Ureter (tissue), 1 donor: ENCODE data around the gene TTC28. TPM values are rescaled to one million over a fixed set of nuclear protein-coding genes. Genes with fewer than 3 reads are reported as not detected.

Source experiments
- DNase-seq: peaks from one replicate; pipeline ENCODE4 v3.0.0-alpha.2; 2020; ENCODE audit warnings: low spot score
- total RNA-seq: library from RNA; stranded (reverse); gene quantifications from one replicate; pipeline ENCODE4 v1.2.4, GENCODE V29; 2023
- donor health status: DM: yes; HTN: yes; CAD: no.

Gene TTC28
- total RNA-seq, 1 donor from 2014 or later = 56.8 TPM

DNA sequence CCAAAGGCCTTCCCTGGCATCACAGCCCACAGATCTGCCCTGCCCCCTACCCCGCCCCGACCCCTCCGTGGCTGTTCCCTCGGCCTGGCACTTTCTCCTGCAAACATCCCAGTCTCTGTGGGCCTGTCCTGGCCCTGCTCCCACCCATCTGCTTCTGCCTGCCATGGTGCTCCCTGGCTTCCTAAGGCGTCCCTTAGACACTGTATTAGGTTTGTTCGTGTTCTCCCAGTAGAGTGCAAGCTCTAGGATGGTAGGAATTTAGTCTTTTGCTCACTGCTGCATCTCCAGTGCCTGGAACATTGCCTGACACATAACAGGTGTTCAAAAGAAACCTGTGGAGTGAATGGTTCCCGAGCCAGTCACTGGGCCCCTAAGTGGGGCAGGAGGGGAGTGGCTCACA is 690.9 kb downstream of the TTC28 start:
- peak; percentile 32 for DNase-seq

DNA sequence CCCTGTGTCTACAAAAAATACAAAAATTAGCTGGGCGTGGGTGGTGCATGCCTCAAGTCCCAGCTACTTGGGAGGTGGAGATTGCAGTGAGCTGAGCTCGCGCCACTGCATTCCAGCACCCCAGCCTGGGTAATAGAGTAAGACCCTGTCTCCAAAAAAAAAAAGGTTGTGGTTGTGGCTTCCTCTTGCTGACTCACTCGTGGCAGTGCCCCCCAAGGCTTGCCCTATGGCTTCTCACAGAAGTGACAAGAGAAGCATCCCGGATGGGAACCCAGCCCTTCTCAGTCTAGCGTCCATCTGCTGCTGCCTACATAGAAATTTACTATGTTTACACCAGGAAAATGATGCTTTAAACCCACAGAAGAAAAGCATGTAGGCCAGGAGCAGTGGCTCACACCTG is 692.1 kb downstream of the TTC28 start:
- DNase-seq = peak; percentile 25

DNA sequence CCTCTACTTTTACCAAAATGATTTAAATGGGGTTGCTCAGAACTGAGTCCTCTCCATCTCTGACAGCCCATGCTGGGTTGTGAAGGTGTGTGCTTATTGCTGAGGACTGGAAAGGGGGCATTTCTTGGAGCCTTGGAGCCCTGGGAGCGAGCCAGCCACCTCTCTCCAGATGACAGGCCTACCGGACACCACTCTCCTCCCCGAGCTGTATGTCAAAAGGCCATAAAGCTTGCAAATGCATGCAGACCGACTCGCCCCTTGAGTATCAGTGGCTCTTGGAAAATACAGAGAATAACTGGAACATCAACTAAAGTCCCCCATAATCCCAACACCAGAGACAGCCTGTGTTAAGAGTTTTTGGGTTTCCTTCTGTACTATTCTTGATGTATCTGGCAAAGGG is 692.7 kb downstream of the TTC28 start:
- DNase-seq = no peak

DNA sequence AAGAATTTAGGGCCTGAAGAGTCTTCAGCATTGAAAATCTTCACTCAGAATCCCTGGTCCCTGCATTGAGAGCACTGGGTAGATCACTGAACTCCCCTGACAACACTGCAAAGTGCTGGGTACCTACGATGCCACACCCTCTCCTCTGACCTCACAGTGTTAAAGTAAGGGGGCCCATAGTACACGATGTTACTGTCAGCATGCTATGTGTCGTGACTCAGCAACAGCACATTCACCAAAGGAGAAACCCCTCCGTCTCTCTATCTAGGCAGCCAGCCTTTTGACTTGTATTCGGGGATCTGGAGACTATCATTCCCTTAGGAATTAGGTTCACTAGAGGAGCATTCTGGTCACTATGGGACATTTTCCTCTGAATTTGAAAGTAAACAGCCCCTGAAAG is 693.2 kb downstream of the TTC28 start:
- no peak for DNase-seq

DNA sequence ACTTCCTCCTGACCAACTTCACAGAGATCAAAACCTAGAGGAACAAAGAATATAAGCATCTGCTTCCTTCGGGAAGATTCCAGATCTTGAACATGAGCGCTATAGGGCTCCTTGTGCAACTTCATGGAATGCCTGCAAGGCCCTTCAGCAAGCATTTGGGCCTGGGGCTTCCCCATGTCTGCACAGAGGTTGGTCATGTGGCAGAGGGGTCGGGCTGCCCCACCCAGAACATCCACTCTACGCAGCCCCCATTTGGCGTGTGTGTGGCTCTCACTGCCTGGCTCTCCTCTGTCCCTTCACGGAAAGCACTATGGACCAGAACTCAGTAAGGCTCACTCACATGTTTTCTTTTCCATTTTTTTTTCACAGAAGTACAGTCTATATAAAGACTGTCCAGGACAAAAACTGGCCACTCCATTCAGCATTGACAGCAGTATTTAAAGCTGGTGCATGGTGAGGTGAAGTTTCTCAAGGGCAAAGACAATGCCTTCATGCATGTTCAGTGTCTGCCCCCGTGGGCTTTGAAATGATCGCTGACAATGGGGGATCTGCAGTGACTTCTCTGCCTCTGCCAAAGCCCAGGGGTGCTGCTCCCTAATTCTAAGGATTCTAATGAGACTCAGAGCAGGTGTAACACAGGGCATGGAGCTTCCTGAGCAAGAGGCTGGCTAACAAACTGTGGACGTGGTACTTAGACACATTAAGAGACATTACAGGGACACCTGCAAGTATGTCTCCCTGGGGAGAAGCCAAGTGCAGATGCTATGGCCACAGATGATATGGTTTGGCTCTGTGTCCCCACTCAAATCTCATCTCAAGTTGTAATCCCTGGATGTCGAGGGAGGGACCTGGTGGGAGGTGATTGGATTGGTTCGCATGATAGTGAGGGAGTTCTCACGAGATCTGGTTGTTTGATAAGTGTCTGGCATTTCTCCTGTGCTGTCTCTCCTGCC is 694.0 kb downstream of the TTC28 start:
- DNase-seq = no peak

DNA sequence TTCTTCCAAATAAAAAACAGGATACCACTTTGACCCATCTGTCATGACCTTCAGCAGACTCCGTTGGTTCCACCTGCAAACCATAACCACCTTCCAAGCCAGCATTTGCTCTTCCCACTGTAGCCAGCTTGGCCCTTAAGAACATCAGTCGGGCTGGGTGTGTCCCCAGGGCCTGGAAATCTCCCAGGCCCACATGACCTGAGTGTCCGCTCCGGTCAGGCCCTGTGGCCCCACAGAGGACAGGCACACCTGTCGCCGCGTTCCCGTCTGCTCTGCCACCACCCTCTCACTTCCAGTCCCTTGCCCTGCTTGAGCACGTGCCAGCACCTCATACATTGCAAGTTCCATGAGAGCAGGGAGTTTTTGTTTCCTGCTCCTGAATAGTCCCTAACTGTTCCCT is 694.9 kb downstream of the TTC28 start:
- no peak for DNase-seq

DNA sequence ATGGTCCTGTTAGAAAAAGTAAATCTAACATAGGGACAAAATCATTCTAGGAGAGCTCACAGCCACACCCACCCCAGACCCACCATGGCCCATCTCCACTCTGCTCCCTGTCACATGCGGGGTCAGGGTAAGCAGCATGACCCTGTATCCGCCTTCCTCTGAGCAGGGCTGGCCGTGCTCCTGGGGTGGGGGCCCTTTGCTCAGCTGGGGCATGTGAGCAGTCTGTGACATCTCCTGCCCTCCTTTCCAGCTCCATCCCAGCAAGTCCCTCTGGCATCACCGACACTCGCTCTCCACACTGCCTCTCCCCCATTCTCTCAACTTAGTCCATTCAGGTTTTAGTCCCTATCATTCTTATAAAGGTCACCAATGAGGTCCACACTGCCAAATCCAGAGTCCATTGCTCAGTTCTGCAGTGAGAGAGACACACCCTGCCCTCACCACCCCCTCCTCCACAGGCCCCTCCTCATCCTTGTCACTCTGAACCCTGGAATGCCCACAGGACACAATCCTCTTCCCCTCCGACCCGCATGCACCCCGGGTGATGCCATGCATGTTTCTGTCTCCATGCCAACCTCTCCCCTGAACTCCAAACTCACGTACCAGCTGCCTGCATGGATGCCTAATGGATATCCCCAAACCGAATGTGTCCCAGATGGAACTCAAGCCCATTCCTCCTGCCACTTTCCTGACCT is 695.5 kb downstream of the TTC28 start:
- DNase-seq = no peak

DNA sequence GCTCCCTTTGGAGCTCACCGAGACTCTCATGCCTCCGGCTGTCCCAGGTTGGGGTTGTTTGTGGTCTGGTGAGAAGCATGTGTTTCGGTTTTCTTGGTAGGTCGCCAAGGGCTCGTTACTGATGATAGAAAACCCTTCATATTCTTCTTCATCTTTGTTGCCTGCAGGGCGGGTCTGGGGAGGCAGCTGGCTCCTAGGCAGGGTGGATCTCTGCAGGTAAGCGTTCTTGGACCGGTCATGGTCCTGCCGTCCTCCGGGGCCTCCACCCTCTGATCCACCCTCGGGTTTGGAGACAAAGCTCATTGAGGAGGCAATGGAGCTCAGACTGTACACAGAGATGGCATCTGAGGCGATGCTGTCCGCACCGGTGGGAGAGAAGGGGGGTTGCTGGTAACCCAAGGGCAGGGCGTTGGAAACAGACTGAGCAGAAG is 696.3 kb downstream of the TTC28 start:
- DNase-seq = no peak

DNA sequence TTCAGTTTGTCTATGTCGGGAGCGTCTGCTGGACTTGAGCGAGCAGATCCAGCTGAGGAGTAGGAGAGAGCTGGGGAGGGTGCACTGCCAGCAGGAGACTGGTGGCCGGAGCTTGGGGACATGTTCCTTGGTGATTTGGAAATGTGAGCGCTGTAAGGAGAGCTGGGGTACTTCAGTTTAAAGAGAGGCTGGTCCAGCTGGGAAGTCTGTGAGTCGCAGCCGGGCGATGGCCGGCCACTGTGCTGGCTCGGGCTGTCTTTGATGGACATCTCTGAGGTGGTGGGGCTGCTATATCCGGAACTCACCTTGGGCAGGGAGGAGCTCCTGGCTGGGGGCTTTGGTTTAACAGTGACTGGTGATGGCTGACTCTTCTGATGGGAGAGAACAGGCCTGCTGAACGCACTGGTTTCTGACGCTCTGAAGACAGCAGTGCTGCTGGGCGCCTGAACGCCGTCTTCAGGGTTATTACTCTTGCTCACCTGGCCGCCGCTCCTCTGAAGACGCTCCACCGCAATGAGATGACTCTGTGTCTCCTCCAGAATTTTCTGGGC is 696.9 kb downstream of the TTC28 start:
- peak; percentile 32 for DNase-seq

DNA sequence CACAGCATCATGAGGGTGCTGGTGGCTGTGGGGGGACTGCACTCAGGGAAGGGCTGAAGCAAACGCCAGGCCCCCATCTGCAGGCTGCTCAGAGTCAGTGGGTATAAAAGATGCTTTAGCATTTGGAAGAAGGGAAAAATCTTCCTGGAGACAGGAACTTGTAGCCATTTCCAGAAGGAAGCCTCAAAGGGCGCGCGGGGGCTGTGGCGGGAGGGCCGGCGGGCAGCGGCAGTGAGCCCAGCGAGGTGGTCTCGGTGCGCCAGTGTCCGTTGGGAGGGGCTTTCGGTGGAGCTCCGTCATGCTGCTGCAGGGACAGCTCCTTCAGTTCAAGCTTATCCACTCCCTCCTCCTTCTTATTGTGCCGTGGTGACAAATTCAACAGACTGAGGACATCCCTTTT is 697.5 kb downstream of the TTC28 start:
- no peak for DNase-seq

DNA sequence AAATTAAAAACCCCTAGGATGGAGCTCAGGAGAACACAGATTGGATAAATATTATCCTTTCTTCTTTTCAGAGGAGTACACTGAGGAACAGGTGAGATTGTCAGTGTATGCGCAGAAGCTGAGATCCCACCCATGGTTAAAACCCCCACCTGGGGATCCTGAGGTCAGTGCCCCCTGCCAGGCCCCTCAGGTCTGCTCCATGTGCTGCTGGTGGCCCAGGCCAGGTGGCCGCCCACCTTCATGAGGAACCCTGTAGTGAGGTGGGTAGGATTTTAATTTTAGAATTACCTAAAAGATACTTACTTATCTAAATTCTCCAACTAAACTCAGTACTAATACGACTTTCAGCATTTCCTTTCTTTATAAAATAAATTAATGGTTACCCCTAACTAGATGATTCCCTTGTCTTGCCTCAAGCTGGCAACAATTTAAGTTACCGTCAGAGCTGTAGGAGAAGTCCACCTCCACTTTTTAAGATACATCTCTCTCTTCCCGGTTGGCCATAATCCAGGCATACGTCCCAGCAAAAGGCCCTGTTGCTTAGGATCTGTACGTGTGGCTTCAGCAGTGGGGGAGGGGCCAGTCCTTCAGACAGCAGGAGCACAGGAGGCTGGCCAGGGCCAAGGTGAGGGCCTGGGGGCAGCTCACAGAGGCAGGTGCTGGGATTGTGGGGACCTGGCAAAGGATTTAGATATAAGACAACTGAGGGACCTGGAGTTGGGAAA is 699.1 kb downstream of the TTC28 start:
- no peak for DNase-seq

DNA sequence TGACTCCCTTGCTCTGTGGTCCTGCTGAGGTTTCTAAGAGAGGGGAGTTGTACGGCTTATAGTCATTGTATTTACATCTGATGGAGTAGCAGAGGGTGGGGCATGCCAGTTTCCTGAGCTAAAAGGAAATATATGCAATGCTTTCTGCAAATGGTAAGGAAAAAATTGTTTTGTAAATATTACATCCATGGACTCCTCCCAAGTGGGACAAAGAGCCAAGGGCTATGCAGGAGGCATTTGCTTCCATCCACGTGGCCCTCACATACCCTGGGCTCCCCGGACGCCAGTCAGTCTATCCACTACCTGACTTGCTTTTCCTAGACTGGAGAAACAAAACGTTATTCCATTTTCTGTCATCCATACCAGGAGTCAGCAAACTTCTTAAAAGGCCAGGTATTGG is 700.8 kb downstream of the TTC28 start:
- DNase-seq = no peak

DNA sequence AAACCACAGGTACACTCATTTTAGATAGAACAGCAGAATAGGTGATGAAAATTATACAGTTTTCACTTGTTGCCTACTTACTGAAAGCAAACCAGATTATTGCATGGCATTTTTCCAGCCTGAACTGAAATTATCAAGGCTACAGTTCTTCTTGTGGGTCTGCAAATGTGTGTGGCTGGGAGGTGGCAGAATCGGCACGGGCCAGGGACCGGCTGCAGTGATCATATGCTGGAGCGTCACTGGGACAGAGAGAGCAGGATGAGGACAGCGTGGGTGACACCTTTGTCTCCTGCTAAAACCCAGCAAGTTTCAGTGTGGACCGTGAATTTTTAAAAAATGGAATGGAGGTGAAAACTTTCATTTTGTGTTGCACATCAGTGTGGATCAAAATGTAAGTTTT is 701.3 kb downstream of the TTC28 start:
- DNase-seq = no peak

DNA sequence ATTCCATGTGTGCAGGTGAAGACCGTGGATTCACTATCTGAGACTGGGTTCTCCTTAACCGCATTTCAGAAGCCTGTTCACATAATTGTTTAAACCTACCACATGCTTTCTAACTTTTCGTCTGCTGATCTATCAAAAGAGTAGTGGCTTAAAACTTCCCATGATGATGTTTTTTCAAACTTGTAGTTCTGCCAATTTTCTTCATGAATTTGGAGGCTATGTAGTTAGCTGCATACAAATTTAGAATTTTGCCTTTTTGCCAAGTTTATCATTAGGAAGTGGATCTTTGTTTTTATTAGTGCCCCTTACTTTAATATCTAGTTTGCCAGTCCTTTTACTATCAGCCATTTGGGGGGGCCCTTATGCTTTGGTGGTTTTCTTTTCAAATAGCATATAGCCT is 703.1 kb downstream of the TTC28 start:
- DNase-seq = no peak

DNA sequence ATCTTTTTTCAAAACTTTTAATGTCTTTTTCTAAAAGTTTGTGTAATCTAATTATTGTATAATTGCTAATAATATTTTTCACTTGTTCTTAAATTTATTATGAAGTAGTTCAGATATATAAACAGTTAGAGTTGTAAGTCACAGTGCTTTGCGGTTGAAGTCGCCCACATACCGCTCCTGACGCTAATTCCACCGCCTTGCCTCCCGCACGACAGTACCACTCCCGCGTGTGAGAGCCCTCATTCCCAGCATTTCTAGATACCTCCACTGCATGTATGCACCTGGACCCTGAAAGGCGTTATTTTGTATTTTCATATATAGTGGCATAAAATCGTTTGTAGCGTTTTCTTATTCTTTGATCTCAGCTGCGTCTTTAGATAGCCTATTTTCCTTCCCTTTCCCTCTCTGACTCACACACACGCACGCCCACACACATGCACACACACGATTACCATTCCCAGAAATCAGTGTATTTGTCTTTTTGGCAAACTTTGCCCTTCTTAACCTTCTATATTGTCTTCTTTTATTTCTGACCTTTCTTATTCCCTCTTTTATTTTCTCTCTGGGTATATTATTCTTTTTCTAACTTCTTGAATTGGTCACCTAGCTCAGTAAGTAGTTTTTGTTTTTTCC is 704.1 kb downstream of the TTC28 start:
- DNase-seq = no peak

DNA sequence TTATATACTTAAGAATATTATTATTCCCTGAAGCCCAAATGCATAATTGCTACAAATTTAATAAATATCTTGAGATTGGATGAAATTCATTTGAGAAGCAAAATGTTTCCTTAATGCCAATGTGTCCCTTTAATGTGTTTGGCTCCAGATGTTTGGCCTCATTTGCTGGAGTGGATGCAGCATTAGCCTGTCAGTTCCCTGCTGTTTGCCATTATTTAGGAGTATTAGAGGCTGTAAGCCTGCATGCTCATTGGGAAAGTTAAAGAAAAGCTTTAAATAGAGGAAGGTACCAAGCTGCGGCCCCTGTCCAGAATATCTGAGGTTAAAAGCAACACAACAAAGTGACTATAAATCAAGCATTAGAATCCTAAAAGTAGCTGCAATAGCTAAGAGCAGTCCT is 705.8 kb downstream of the TTC28 start:
- no peak for DNase-seq

DNA sequence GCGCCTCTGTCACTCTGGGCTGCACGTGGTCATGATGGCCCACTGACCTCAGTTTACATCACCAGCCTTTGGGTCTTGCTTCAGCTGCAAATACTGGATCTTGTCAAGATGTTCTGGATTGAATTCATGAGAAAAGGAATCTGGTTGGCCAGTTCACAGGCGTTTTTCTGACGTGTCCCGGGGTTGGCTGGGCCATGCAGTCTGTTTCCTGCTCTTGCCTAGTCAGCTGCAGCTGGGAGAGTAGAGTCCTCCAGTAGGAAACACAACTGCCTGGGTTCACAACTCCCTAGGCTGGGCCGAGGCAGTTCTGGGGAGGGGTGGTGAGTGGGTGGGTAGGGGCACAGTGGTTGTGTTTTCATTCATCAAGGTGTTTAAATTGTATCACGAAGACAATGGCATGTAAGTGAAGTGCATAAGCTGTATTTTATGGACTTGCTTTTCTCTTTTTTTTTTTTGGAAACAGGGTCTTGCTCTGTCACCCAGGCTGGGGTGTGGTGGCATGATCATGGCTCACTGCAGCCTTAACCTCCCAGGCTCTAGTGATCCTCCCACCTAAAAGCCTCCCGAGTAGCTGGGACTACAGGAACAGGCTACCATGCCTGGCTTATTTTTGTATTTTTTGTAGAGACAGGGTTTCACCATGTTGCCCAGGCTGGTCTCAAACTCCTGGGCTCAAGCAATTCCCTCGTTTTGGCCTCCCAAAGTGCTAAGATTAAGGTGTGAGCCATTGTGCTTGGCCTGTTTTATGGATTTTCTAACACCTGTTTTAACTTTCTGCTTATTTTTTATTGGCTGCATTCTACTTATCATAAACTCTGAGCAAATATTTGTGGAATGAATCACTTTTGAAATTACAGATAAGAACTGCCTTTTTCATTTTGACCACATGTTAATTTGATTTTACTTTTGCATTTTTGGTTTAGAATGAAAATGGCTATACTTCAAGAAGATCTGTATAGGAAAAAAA is 706.6 kb downstream of the TTC28 start:
- DNase-seq = no peak

DNA sequence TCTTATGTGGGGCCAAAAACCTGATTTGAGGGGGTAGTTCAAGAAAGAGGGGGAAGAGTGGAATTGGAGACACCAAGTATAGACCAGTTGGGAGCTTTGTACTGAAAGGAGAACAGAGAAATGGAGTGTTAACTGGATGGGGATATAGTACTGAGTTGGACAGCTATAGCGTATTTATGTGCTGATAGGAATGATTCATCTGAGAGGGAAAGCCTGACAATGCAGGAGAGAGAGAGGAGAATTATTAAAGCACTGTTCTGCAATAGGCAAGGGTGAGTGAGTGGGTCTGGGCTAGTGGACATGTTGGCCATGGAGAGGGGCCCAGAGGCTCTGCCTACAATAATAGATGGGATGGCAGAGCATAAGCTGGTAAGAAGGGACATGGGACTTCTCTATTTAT is 707.7 kb downstream of the TTC28 start:
- DNase-seq = no peak

DNA sequence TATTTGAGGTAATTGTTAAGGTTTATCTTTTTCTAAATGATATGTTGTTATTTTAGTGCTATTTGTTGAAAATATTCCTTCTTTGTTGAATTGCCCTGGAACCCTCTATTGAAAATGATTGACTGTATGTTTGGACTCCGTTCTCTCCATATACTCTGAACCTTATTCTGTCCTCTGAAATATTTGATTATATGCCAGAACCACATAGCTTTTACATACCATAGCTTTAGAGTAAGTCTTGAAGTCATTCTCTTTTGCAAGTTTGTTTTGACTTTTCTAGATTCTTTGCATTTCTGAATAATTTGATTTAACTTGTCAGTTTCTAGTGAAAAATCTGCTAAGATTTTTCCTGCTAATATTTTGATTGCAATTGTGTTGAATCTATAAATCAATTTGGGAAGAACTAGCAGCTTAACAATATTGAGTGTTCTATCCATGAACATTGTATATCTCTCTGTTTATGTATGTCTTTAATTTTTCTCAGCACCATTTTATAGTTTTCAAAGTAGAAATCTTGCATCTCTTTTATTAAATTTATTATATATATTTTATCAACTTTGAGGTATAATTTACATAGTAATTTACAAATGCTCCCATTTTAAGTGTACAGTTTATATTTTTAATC is 708.9 kb downstream of the TTC28 start:
- no peak for DNase-seq
